Body of pancreas (tissue), 4 donors: Measurements from ENCODE around the gene GALT. TPM values are rescaled to one million over a fixed set of nuclear protein-coding genes. Genes with fewer than 3 reads are reported as not detected.

Experiments
- ATAC-seq: fragments of 150-250 bp; one replicate; pipeline ENCODE4 v1.9.1; 2016
- DNase-seq, 4 donors: peaks; one replicate each; pipeline ENCODE4 v3.0.0-alpha.2; 2019
- H3K27ac ChIP-seq, 4 donors: fragments of 200-600 bp; sonication (generic); 1 replicate in 3 of 4; 2 replicates in 1 of 4; pipeline versions ENCODE4 v1.5.1 to v1.6.1; 2016 to 2019; ENCODE audit warnings: mild to moderate bottlenecking in 1 of 4, mixed read lengths in 1 of 4, moderate library complexity in 1 of 4
- H3K27me3 ChIP-seq, 2 donors: fragments of 200-600 bp; sonication (generic); one replicate each; pipeline ENCODE4 v1.6.0; 2016; ENCODE audit warnings: mild to moderate bottlenecking in 1 of 2
- H3K36me3 ChIP-seq, 2 donors: fragments of 200-600 bp; sonication (generic); replicated peaks in 1 of 2; 2 replicates each; pipeline ENCODE4 v1.5.1; 2016; ENCODE audit warnings: low read depth in 2 of 2; ENCODE audit not compliant: insufficient read depth in 1 of 2
- H3K4me1 ChIP-seq: fragments of 200-600 bp; sonication (generic); one replicate; pipeline ENCODE4 v1.6.0; 2016
- H3K4me3 ChIP-seq, 2 donors: fragments of 200-600 bp; sonication (generic); 1 replicate in 1 of 2; 2 replicates in 1 of 2; pipeline ENCODE4 v1.5.1; 2016 to 2019
- H3K9me3 ChIP-seq, 3 donors: fragments of 200-600 bp; sonication (generic); 1 replicate in 2 of 3; 2 replicates in 1 of 3; pipeline ENCODE4 v1.5.1; 2016
- POLR2A ChIP-seq, 3 donors: fragments of 450-650 bp; IDR thresholded peaks; one replicate each; pipeline ENCODE4 v1.6.1; 2016; ENCODE audit warnings: antibody characterized with exemption in 3 of 3, mild to moderate bottlenecking in 2 of 3
- WGBS, 2 donors: methylation state at CpG; one replicate each; pipeline ENCODE4 v1.1.5; 2017; 5-methylcytosine and 5-hydroxymethylcytosine counted together
- intact Hi-C: fragments of 100-400 bp; cut with DNase I; formaldehyde crosslinking; loops from one replicate; pipeline ENCODE4 v1.15.1; 2023
- total RNA-seq, 2 donors: library from RNA; depleted of rRNA; stranded (reverse); fragments of >200 nt; gene quantifications; one replicate each; pipeline ENCODE4 v1.1.0, GENCODE V29; 2016
- TF ChIP-seq, protein P1 (sequence below), 7 experiments: fragments of 450-650 bp in 4 of 7; fragments of 200-600 bp in 3 of 7; sonication (generic) in 3 of 7; IDR thresholded peaks; one replicate each; pipeline ENCODE4 v1.5.1; 2016 to 2019; ENCODE audit warnings: antibody characterized with exemption in 7 of 7

The GALT gene
- total RNA-seq, 2 donors from 2014 or later = 31.6 to 33.2 TPM

DNA sequence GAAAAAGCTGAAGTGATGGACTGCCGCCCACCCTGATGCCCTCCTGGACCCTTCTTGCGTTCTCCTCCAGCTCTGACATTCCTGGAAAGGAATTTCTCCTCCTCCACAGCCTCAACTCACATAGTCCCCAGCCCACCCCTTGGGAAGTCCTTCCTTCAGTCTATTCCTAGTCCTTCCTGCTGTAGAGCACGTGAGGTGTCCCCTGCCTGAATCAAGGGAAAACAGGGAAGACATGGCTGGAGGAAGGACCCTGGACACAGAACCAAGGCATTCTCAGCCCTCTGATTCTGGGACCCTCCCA lies 21.3 kb upstream of the GALT start:
- peaks cover 19% of the 10 kb centered on the region for H3K4me1 ChIP-seq
- H3K36me3 ChIP-seq = no peaks in the 10 kb centered on the region
- no peaks in the 10 kb centered on the region for H3K9me3 ChIP-seq
- no peak for DNase-seq
- intact Hi-C loops = no loop called here
- WGBS, 2 donors = 74% methylated on average over 3 of the region's 3 CpGs
- H3K27me3 ChIP-seq = peaks cover 0 to 35% of the 10 kb centered on the region in 2 donors
- TF ChIP-seq POLR2A (IDR thresholded peaks at IDR 0.05) = no peak
- TF ChIP-seq, protein P1, sequence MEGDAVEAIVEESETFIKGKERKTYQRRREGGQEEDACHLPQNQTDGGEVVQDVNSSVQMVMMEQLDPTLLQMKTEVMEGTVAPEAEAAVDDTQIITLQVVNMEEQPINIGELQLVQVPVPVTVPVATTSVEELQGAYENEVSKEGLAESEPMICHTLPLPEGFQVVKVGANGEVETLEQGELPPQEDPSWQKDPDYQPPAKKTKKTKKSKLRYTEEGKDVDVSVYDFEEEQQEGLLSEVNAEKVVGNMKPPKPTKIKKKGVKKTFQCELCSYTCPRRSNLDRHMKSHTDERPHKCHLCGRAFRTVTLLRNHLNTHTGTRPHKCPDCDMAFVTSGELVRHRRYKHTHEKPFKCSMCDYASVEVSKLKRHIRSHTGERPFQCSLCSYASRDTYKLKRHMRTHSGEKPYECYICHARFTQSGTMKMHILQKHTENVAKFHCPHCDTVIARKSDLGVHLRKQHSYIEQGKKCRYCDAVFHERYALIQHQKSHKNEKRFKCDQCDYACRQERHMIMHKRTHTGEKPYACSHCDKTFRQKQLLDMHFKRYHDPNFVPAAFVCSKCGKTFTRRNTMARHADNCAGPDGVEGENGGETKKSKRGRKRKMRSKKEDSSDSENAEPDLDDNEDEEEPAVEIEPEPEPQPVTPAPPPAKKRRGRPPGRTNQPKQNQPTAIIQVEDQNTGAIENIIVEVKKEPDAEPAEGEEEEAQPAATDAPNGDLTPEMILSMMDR (IDR thresholded peaks at IDR 0.05) = no peak
- no peak overlapping the region for H3K27ac ChIP-seq
- no peak overlapping the region for H3K4me3 ChIP-seq
- no peak for ATAC-seq

DNA sequence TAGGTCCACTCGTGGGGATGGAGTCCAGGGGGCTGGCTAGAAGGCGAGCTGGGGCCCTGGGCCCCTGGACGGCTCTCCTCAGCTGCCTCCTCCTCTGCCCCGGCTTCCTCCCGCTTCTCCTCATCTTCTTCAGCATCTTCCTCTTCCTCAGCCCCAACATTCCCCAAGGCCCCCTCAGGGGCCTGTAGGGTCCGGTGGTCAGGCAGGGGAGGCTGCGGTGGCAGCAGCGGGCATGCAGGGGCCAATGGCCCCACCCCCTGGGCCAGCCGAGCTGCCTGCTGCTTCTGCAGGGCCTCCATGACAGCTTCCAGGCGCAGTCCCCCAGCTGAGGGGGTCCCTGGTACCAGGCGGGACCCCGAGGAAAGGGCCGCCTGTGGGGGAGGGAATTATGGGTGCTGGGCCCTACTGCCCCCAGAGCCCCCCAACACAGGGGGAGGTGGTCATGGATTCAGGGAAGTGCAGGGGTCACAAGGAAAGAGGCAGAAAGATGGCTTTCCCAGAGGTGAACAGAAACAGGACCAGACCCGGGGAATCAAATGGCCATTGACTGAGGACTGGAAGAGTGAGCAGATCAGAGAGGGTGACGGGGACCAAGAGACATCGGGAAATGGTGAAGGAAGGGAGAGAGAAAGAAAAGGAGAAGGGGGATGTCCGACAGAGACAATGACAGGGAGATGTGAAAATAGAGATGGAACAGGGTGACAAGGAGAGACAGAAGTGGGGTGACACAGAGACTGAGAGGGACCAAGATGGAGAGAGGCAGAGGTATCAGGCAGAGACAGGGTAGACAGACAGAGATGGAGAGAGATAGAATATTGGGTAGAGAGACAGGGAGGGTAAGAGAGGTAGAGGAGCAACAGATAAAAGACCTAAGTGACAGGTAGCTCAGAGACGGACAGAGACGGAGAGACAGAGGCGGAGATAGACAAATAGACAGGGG lies 18.5 kb upstream of the GALT start:
- no peak overlapping the region for H3K4me3 ChIP-seq
- ATAC-seq = no peak
- H3K36me3 ChIP-seq = no peaks in the 10 kb centered on the region
- TF ChIP-seq, protein P1 (IDR thresholded peaks at IDR 0.05) = no peak
- TF ChIP-seq POLR2A (IDR thresholded peaks at IDR 0.05) = no peak
- peaks cover 0 to 35% of the 10 kb centered on the region in 2 donors for H3K27me3 ChIP-seq
- WGBS, 2 donors = 29 to 32% methylated on average over 19 to 20 of the region's 20 CpGs
- H3K4me1 ChIP-seq = peaks cover 12% of the 10 kb centered on the region
- DNase-seq = no peak
- no peaks in the 10 kb centered on the region for H3K9me3 ChIP-seq
- H3K27ac ChIP-seq = no peak overlapping the region
- intact Hi-C loops = no loop called here

DNA sequence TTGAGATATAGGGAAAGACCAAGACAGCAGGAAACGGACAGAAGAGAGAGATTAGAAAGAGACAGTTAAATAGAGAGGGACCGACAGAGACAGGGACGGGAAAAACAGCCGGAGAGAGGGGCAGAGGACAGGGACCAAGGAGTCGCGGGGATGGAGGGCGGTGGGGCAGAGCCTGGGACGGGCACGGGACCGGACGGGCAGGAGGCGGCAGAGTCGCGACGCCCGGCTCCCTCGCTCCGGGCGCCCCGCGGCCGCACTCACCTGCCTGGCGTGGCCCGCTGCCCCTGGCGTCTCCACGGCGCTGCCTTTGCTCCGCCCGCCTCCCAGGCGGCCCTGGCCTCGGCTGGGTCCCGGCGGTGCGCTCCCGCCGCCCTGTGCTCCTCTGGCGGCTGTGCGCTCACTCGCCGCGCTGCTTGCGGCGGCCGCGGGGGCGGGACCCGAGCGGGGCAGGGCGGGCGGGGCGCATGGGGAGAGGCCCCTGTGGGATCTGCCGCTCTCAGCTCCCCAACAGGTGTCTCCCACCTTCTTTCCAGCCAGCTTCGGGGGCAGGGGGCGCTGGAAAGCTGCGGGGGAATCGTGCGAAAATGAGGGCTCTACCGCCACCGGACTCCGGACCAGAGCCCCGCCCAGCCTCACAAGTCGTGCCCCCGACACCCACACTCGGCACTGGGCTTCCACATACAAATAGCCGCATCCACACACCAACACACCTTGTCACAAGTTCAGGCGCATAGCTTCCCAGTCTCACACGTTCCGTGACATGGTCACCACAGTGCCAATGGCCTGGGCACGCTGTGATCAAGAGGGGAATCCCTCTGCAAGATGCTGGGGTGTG lies 17.6 kb upstream of the GALT start, which contains the start of gene ARID3C:
ARID3C (minus strand) TSS at position 411 of the 835 bp plus-strand sequence. CDS start 1,052 bp downstream, outside the sequence.
- Histone ChIP-seq H3K36me3 (no peaks in the 10 kb centered on the region), H3K4me1 (peaks cover 12% of the 10 kb centered on the region), H3K27me3 (peaks cover 0 to 26% of the 10 kb centered on the region in 2 donors), H3K9me3 (no peaks in the 10 kb centered on the region), H3K27ac (no peak within 1 kb of the TSS), H3K4me3 (no peak within 1 kb of the TSS)
- intact Hi-C loops = no loop called here
- DNase-seq (peak; percentile 49 to 71 (median 56)), ATAC-seq (peak; percentile 88)
- 1 to 3% methylated on average over 18 to 69 of the region's 69 CpGs for WGBS, 2 donors
- TF ChIP-seq, protein P1 (IDR thresholded peaks at IDR 0.05) = peak in 1 of 7 experiments; percentile 13
- no peak for TF ChIP-seq POLR2A (IDR thresholded peaks at IDR 0.05)

DNA sequence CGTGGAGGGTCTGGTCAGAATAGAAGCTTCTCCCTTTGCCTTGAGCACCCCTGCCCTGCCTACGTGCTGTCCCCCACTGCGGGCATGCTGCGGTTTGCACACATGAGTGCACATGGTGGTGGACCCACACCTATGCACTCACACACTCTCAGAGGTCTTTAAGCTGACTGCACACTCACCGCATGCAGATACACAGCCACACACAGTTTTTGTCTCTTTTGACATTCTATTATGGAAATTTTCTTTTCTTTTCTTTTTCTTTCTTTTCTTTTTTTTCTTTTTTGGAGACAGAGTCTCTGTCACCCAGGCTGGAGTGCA lies 17.0 kb upstream of the GALT start:
- no peak overlapping the region for H3K27ac ChIP-seq
- WGBS, 2 donors = 22 to 26% methylated on average over 5 of the region's 5 CpGs
- TF ChIP-seq POLR2A (IDR thresholded peaks at IDR 0.05) = no peak
- H3K4me1 ChIP-seq = peaks cover 12% of the 10 kb centered on the region
- H3K27me3 ChIP-seq = peaks cover 0 to 22% of the 10 kb centered on the region in 2 donors
- ATAC-seq = no peak
- DNase-seq = no peak
- no peak overlapping the region for H3K4me3 ChIP-seq
- intact Hi-C loops = no loop called here
- no peaks in the 10 kb centered on the region for H3K9me3 ChIP-seq
- no peaks in the 10 kb centered on the region for H3K36me3 ChIP-seq
